Transverse colon (tissue), 3 donors: ENCODE results near the gene CTSD.

Experiments
- POLR2A ChIP-seq: fragments of 450-650 bp; IDR thresholded peaks from one replicate; pipeline ENCODE4 v1.6.1; 2016; ENCODE audit warnings: antibody characterized with exemption, mild to moderate bottlenecking, moderate library complexity
- TF ChIP-seq, protein P1 (sequence below), 5 experiments: fragments of 200-600 bp in 3 of 5; fragments of 450-650 bp in 2 of 5; sonication (generic) in 3 of 5; IDR thresholded peaks; 1 replicate in 2 of 5; 2 replicates in 3 of 5; pipeline ENCODE4 v1.5.1; 2016 to 2017; ENCODE audit warnings: antibody characterized with exemption in 5 of 5, inconsistent platforms in 3 of 5, mild to moderate bottlenecking in 2 of 5, moderate library complexity in 1 of 5

DNA sequence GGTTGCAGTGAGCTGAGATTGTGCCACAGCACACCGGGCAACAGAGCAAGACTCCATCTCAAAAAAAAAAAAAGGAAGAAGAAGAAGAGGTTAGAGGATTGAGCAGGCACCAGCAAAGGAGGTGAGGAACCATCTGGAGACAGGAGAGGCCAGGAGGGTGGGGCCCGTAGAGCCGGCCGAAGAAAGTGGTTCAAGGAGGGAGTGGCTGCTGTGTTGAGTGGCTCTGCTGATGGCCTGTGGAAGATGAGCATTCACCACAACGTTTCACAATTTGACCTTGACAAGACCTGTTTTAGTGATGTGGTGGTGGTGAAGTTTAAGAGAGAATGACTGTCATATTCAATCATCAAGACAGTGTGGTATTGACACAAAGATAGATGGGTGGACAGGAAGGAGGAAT is 6.8 kb upstream of the CTSD start:
- TF ChIP-seq, protein P1, sequence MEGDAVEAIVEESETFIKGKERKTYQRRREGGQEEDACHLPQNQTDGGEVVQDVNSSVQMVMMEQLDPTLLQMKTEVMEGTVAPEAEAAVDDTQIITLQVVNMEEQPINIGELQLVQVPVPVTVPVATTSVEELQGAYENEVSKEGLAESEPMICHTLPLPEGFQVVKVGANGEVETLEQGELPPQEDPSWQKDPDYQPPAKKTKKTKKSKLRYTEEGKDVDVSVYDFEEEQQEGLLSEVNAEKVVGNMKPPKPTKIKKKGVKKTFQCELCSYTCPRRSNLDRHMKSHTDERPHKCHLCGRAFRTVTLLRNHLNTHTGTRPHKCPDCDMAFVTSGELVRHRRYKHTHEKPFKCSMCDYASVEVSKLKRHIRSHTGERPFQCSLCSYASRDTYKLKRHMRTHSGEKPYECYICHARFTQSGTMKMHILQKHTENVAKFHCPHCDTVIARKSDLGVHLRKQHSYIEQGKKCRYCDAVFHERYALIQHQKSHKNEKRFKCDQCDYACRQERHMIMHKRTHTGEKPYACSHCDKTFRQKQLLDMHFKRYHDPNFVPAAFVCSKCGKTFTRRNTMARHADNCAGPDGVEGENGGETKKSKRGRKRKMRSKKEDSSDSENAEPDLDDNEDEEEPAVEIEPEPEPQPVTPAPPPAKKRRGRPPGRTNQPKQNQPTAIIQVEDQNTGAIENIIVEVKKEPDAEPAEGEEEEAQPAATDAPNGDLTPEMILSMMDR (IDR thresholded peaks at IDR 0.05): no peak
- TF ChIP-seq POLR2A: no peak
